Aorta (tissue), 5 donors: ENCODE data around the gene DISC1. TPM values are rescaled to one million over a fixed set of nuclear protein-coding genes. Genes with fewer than 3 reads are reported as not detected.
A peak's percentile ranks its signal among the peaks of the same experiment; 100 is the strongest.

Source experiments
- ATAC-seq: fragments of 200-7000 bp; cut with Tn5 transposase; one replicate; pipeline ENCODE4 v1.9.1; 2022; ENCODE audit warnings: moderate library complexity; ENCODE audit not compliant: low FRiP score
- DNase-seq, 2 donors: peaks; one replicate each; pipeline ENCODE4 v3.0.0-alpha.2; 2020
- H3K27ac ChIP-seq, 2 donors: one replicate each; pipeline ENCODE4 v1.5.1; 2013; ENCODE audit warnings: low read length in 2 of 2, mild to moderate bottlenecking in 2 of 2, moderate library complexity in 2 of 2, control low read depth in 1 of 2, inconsistent platforms in 1 of 2, low read depth in 1 of 2
- H3K27me3 ChIP-seq, 2 donors: one replicate each; pipeline ENCODE4 v1.6.1; 2013; ENCODE audit warnings: control low read depth in 1 of 2, low read length in 1 of 2, mild to moderate bottlenecking in 1 of 2, moderate library complexity in 1 of 2; ENCODE audit not compliant: insufficient read depth in 2 of 2, control insufficient read depth in 1 of 2
- H3K36me3 ChIP-seq, 2 donors: one replicate each; pipeline ENCODE4 v1.6.1; 2013; ENCODE audit warnings: control low read depth in 1 of 2, low read length in 1 of 2, mild to moderate bottlenecking in 1 of 2; ENCODE audit not compliant: insufficient read depth in 2 of 2, control insufficient read depth in 1 of 2
- H3K4me1 ChIP-seq, 2 donors: one replicate each; pipeline ENCODE4 v1.6.1; 2013; ENCODE audit warnings: low read length in 2 of 2, control low read depth in 1 of 2, mild to moderate bottlenecking in 1 of 2, moderate library complexity in 1 of 2; ENCODE audit not compliant: insufficient read depth in 2 of 2, control insufficient read depth in 1 of 2
- H3K4me3 ChIP-seq, 2 donors: one replicate each; pipeline ENCODE4 v1.5.1; 2013; ENCODE audit warnings: low read length in 2 of 2, control low read depth in 1 of 2, mild to moderate bottlenecking in 1 of 2
- H3K9me3 ChIP-seq: one replicate; pipeline ENCODE4 v1.6.1; 2013; ENCODE audit warnings: mild to moderate bottlenecking, low read length; ENCODE audit not compliant: control insufficient read depth
- WGBS, 2 donors: extraction: QIAGEN DNeasy Blood & Tissue Kit; methylation state at CpG; one replicate each; pipeline ENCODE4 v1.1.7; 2013; 5-methylcytosine and 5-hydroxymethylcytosine counted together
- intact Hi-C, 2 donors: fragments of 100-400 bp; cut with DNase I; formaldehyde crosslinking; loops; one replicate each; pipeline versions ENCODE4 v1.14.2 to v1.15.0; 2022
- polyA plus RNA-seq, 2 donors: library from polyadenylated mRNA; stranded (reverse); fragments of 200-250 nt; gene quantifications; one replicate each; pipeline ENCODE4 v1.2.3, GENCODE V29; 2013
- total RNA-seq, 2 donors: library from RNA; stranded (reverse); fragmentation: NEBNext Ultra II Directional; extraction: Animal tissue kit (Norgen Biotek cat#: 25700); gene quantifications; one replicate each; pipeline ENCODE4 v1.2.1, GENCODE V29; 2021
- donor health status: healthy with polysubstance abuse.
- donor health status: Bipolar disorder and iron deficiency.
- donor health status: DM: no; HTN: no; CAD: no.
- donor health status: DM: no; HTN: no; CAD: no.
- donor health status: DM: yes; HTN: yes; CAD: no.

The DISC1 gene
- total and polyA plus RNA-seq, 4 donors = 0.64 to 31.7 (median 6.0) TPM

DNA sequence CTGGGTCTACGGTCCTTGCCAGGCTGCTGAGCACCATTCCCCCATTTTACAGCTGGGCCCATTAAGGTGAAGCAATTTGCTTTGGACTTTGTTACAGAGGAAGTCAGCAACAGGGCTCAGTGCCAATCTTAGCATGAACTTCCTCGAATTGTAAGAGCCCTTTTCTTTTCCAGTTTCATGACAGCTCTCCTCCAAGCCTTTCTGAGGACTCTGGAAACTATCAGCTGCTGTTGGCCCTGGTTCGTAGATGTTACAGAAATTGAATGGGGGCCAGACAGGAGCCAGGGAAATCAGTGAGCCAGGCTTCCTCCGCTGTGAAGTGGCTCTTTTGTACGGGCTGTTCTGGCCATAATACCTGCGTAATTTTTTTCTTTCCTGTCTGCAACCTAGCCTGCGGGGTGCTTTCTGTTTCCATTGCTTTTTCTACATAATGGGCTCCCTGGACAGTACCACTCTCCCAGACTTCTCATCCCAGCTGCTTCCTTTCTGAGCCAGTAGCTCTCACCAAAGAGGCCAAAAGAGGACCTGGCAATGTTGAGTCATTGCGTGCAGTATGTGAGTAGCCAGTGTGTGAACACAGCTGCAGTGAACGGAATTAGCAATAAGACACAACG lies 386.3 kb downstream of the DISC1 start:
- Histone ChIP-seq H3K27ac (no peak overlapping the region), H3K27me3 (no peaks in the 10 kb centered on the region), H3K4me3 (no peak overlapping the region), H3K4me1 (no peaks in the 10 kb centered on the region), H3K36me3 (no peaks in the 10 kb centered on the region), H3K9me3 (no peaks in the 10 kb centered on the region)
- ATAC-seq (peak; percentile 69), DNase-seq (peak in 1 of 2 donors; percentile 54)
- intact Hi-C loops = no loop called here
- WGBS, 2 donors = 44 to 48% methylated on average over 10 of the region's 10 CpGs

DNA sequence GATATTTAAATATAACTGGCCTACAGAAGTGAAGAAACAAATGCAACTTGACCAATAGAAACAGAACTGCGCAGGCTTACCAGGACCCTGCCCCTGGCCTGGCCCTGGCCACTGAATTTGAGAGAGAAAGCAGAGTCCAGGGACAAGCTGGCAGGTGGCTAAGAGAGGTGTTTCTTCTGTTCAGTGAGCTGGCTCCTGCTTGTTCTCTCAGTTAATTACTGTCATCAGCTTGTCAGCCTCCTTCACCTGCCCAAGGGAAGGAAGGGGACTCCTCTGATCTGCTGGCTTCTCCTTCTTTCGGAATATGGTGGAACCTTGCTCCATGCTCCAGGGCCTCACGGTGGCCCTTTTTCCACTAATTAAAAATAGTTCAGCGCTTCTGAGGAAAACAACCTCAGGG lies 388.4 kb downstream of the DISC1 start:
- Histone ChIP-seq H3K4me1 (no peaks in the 10 kb centered on the region), H3K9me3 (no peaks in the 10 kb centered on the region), H3K27me3 (no peaks in the 10 kb centered on the region), H3K4me3 (no peak overlapping the region), H3K36me3 (no peaks in the 10 kb centered on the region), H3K27ac (no peak overlapping the region)
- no peak for DNase-seq
- 96 to 99% methylated on average over 4 of the region's 4 CpGs for WGBS, 2 donors
- intact Hi-C loops = no loop called here
- ATAC-seq = no peak

DNA sequence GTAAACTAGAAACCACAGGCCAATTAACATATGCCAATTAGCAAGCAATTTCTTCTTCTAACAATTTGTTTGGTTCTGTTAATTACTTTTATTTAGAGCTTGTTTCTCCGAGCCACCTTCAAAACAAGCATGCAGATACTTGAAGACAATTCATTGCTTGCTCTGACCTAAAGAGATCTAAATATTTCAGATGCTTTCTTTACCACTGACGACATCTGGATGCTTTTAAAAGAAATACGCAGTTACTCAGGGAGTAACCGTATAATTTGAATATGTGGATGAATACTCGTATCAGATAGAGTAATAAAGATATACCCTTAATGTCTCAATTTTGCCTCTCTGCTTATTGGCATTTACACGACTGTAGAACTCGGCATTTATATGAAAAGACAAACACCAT lies 390.0 kb downstream of the DISC1 start:
- Histone ChIP-seq H3K27me3 (no peaks in the 10 kb centered on the region), H3K4me3 (no peak overlapping the region), H3K4me1 (no peaks in the 10 kb centered on the region), H3K27ac (no peak overlapping the region), H3K36me3 (no peaks in the 10 kb centered on the region), H3K9me3 (no peaks in the 10 kb centered on the region)
- DNase-seq = no peak
- intact Hi-C loops = no loop called here
- WGBS, 2 donors = 93% methylated on average over 7 of the region's 7 CpGs
- ATAC-seq = no peak

GRCh38 chr1:232017057-232017456 lies 390.5 kb downstream of the DISC1 start:
- Histone ChIP-seq H3K4me3 (no peak overlapping the region), H3K27ac (no peak overlapping the region), H3K9me3 (no peaks in the 10 kb centered on the region), H3K27me3 (no peaks in the 10 kb centered on the region), H3K4me1 (no peaks in the 10 kb centered on the region), H3K36me3 (no peaks in the 10 kb centered on the region)
- intact Hi-C loops = no loop called here
- ATAC-seq (no peak), DNase-seq (no peak)
- WGBS, 2 donors = 96% methylated on average over 2 of the region's 2 CpGs

- H3K36me3 ChIP-seq = no peaks in the 10 kb centered on the region
- ATAC-seq = no peak
- intact Hi-C loops = no loop called here
Measured at GRCh38 chr1:232017759-232018158, 391.2 kb downstream of the DISC1 start.

DNA sequence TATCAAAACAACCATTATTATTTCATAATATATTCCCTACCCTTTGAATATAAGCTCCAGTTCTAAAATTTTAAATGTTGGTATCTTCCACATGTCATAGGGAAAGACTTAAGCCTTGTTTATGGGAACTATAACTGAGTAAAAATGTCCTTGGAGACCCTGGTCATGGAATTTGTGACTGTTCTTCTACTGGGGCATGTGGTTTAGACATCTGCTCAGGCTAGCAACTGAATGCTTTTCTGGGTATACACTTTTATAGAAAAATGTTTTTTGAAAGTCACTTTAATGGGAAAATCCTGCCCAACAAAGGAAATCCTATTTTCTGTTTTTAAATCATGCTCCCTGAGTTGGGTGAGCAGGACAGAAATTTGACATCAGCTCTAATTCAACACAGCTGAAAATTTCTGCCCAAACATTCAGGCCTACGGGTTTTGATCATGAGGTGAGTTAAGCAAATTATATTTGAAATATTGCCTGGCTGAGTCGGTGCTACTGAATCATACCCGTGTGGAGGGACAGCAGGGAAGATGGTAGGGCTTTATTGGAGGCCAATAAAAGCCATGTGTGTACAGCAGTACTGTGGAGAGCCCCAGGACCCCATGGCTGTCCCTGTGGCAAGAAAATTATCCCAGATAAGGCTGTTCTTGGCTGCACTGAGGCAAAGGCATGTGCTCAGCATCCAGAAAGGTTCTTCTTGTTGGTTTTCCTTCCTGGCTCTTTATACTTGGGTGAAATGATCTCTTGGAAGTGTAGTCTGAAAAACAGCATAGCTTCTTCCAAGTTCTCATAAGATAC lies 391.8 kb downstream of the DISC1 start:
- no peak for ATAC-seq
- no peaks in the 10 kb centered on the region for H3K9me3 ChIP-seq
- H3K36me3 ChIP-seq = no peaks in the 10 kb centered on the region
- H3K4me1 ChIP-seq = no peaks in the 10 kb centered on the region
- DNase-seq = no peak
- 59 to 65% methylated on average over 3 of the region's 3 CpGs for WGBS, 2 donors
- no peak overlapping the region for H3K27ac ChIP-seq
- H3K27me3 ChIP-seq = no peaks in the 10 kb centered on the region
- intact Hi-C loops = no loop called here
- H3K4me3 ChIP-seq = no peak overlapping the region

More at GRCh38 chr1:232017759-232018158, 391.2 kb downstream of the DISC1 start:
- Histone ChIP-seq H3K27me3 (no peaks in the 10 kb centered on the region), H3K4me3 (no peak overlapping the region), H3K4me1 (no peaks in the 10 kb centered on the region), H3K9me3 (no peaks in the 10 kb centered on the region), H3K27ac (no peak overlapping the region)
- no peak for DNase-seq
- 86 to 87% methylated on average over 1 of the region's 1 CpG for WGBS, 2 donors

DNA sequence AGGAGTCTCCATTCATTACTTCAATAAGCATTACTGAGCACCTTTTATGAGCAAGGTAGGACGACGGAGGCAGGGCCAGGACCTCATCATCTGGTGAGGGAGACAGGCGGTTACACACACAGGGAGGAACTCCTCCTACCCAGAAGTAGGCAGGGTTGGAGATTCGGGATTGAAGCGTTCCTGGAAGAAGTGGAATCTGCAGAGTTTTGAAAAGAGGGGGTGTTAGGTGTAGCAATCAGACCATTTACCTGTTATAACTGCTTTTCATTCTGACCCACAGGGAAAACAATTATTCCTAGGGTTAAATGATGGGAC lies 392.4 kb downstream of the DISC1 start:
- intact Hi-C loops = no loop called here
- DNase-seq = no peak

DNA sequence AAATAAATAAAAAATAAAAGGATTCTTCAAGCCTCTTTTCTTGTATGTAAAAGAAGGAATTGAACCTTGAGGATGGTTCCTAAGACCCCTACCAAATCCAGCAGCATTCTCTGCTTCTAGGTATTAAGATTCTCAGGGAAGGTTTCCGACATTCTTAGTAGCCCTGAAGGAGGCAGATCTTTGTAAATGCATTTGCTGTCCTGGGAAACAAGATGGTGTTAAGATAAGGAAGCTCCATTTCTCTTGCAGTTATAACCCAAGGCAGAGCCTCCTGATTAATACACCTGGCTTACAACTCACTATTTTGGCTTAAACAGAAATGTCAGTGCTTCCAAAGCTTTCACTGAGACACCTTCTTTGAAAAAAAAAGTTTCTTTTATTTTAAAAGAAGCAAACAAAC lies 393.8 kb downstream of the DISC1 start:
- no peaks in the 10 kb centered on the region for H3K27me3 ChIP-seq
- H3K27ac ChIP-seq = no peak overlapping the region
- no peaks in the 10 kb centered on the region for H3K4me1 ChIP-seq
- intact Hi-C loops = no loop called here
- ATAC-seq = no peak
- H3K4me3 ChIP-seq = no peak overlapping the region
- no peaks in the 10 kb centered on the region for H3K9me3 ChIP-seq
- WGBS, 2 donors = 97 to 100% methylated on average over 1 of the region's 1 CpG
- DNase-seq = no peak
- H3K36me3 ChIP-seq = no peaks in the 10 kb centered on the region

More for the DNA sequence above, 392.4 kb downstream of the DISC1 start:
- no peak overlapping the region for H3K27ac ChIP-seq
- no peak overlapping the region for H3K4me3 ChIP-seq
- 81 to 94% methylated on average over 5 of the region's 5 CpGs for WGBS, 2 donors
- H3K4me1 ChIP-seq = no peaks in the 10 kb centered on the region
- H3K27me3 ChIP-seq = no peaks in the 10 kb centered on the region
- no peak for ATAC-seq
- no peaks in the 10 kb centered on the region for H3K9me3 ChIP-seq
- no peaks in the 10 kb centered on the region for H3K36me3 ChIP-seq

- no peaks in the 10 kb centered on the region for H3K9me3 ChIP-seq
- H3K4me3 ChIP-seq = no peak overlapping the region
- H3K27me3 ChIP-seq = no peaks in the 10 kb centered on the region
- WGBS, 2 donors = 72 to 74% methylated on average over 4 of the region's 4 CpGs
- ATAC-seq (no peak), DNase-seq (no peak)
- H3K36me3 ChIP-seq = no peaks in the 10 kb centered on the region
- intact Hi-C loops = no loop called here
- H3K4me1 ChIP-seq = no peaks in the 10 kb centered on the region
- no peak overlapping the region for H3K27ac ChIP-seq
Measured at GRCh38 chr1:232029315-232029714, 402.7 kb downstream of the DISC1 start.
